Measurements from ENCODE around the gene SCYL1.

The SCYL1 gene

GRCh38 chr11:65537296-65537597 is 12.4 kb downstream of the SCYL1 start:
- DNase-seq = no peak

DNA sequence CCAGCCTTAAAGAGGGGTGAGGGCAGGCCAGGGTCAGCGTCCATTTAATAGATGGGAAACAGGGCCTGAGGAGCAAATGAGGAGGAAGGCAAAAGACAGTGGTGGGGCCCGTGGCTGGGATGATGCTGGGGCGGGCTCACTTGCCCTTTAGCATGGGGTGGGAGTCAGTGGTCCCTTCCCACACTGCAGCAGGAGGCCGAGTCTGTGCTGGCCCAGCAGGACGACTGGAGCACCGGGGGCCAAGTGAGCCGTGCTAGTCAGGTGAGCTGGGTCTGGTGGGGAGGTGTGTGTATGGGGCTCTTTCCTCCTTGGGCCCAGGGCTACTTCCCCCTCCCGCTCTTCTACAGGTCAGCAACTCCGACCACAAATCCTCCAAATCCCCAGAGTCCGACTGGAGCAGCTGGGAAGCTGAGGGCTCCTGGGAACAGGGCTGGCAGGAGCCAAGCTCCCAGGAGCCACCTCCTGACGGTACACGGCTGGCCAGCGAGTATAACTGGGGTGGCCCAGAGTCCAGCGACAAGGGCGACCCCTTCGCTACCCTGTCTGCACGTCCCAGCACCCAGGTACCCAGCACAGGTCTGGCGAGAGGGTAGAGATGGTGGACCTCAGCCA is 12.8 kb downstream of the SCYL1 start:
- DNase-seq = no peak

DNA sequence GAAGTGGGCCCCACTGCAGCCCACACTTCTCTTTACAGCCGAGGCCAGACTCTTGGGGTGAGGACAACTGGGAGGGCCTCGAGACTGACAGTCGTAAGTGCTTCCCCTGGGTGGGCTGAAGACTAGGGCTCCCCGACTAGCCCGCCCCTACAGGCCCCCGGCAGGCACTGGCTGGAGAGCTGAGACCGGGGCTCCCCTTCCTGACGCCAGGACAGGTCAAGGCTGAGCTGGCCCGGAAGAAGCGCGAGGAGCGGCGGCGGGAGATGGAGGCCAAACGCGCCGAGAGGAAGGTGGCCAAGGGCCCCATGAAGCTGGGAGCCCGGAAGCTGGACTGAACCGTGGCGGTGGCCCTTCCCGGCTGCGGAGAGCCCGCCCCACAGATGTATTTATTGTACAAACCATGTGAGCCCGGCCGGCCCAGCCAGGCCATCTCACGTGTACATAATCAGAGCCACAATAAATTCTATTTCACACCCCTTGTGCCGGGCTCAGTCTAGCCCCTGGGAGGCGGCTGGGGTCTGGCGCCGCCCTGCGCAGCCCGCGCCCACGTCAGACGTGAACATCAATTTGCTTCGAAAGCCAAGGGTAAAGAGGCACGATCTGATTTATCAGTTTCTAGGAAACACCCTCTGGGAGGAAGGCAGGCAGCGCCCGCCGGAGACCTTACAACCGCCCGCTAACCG is 13.5 kb downstream of the SCYL1 start:
- DNase-seq = no peak

- DNase-seq = no peak
Observed at GRCh38 chr11:65538915-65539743, 14.2 kb downstream of the SCYL1 start.

GRCh38 chr11:65539744-65540289 is 14.9 kb downstream of the SCYL1 start:
- no peak for DNase-seq

DNA sequence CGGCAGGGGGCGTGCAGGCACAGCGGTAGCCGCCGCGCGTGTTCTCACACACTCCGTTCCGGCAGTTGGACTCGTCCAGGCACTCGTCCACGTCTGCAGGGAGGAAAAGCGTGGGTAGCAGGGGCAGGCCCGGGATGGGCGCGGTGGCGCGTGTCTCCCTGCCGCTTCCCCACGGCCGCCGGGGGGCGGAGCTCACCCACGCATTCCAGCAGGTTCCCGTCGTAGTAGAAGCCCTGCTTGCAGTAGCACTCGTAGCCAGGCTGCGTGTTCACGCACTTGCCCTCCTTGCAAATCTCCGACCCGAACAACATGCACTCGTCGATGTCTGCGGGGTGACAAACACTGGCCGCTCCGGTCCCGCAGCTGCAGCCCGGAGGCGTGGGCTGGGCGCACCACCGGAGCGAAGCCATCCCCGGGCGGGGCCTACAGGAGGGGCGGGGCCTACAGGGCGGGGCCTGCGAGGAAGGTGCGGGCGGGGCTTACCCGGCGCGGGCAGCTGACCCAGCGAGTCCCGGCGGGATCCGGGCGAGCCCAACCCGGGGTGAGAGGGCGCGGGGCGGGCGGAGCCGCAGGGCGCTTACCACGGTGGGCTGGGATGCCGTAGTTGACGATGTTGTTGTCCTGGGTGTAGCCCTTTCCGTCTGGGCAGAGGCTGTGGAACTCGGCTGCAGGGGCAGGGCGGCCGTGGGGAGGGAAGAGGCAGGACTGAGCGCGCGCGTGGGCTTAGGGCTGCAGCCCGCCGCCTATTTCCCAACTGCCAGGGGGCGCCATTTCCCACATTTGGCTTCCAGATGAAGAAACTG is 15.6 kb downstream of the SCYL1 start:
- DNase-seq = peak; percentile 97 to 98

- no peak for DNase-seq
Observed at GRCh38 chr11:65541093-65541982, 16.5 kb downstream of the SCYL1 start.

DNA sequence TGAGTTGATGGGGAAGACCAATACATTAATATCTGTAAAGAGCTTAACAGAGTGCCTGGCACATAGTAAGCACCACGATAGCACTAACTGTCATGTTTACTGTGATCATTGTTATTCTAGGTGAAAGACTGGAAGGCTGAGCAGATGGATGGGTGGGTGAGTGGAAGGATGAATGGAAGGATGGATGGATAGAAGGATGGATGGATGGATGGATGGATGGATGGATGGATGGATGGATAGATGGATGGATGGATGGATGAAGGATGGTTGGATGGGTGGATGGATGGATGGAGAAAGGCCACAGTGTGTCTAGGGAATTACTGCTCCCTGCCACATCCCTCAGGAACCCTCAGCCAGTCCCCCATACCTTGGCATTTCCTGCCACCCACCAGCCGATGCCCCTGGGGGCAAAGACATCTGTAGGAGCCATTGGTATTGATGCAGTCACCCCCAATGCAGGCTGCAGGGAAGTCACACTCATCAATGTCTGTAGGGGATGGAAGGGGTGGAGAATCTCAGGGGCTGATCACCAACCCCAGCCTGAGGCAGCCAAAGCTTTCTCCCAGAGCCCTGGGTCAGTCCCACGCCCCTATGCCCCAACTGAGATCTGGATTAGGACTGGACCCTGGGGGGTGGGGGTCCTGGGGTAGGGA is 18.0 kb downstream of the SCYL1 start:
- DNase-seq = no peak

DNA sequence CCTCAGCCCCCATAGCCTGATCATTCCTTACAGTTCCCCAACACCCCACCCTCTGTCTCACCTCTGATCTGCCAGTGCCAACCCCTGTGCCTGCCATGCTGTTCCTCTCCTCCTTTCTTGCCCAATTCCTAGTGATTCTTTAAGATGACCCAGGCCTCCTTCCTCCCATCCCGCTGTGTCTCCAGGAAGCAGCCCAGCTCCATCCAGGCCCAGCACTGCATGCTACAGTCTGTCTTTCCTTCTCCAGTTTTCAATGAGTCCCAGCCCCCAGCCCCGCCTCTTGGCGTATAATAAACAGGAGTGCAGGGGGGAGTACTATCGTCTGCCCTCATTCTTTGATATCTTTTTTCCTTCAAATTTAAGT is 21.0 kb downstream of the SCYL1 start:
- no peak for DNase-seq

DNA sequence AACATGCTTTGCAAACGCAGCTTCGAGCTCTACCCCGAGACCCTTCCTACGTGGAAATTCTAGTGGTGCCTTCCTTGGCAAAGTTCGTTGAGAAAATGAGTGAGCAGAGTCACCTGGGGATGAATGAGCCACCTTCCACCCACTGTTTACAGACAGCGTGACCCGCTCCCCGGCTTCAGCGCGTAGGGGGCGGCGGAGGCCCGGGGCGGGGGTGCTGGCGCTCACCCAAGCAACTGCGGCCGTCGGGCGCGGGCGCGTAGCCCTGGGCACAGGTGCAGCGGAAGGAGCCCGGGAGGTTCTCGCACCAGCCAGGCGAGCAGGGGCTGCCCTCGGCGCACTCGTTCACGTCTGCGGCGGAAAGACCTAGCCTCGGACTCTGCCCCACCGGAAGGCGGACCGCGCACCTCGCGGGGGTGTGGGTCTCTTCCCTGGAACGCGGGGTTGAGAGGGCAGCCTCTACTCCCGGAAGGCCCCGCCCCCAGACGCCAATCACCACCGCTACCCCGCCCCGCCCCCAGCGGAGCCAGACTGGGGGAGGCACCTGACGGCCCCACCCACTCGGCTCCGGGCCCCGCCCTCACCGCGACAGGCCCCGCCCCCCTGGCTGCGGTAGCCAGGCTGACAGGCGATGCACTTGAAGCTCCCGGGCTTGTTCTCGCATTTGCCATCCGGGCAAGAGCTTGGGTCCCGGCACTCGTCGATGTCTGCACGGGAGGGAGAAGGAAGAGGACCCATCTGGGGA is 21.5 kb downstream of the SCYL1 start:
- DNase-seq = peak; percentile 86 to 88

DNA sequence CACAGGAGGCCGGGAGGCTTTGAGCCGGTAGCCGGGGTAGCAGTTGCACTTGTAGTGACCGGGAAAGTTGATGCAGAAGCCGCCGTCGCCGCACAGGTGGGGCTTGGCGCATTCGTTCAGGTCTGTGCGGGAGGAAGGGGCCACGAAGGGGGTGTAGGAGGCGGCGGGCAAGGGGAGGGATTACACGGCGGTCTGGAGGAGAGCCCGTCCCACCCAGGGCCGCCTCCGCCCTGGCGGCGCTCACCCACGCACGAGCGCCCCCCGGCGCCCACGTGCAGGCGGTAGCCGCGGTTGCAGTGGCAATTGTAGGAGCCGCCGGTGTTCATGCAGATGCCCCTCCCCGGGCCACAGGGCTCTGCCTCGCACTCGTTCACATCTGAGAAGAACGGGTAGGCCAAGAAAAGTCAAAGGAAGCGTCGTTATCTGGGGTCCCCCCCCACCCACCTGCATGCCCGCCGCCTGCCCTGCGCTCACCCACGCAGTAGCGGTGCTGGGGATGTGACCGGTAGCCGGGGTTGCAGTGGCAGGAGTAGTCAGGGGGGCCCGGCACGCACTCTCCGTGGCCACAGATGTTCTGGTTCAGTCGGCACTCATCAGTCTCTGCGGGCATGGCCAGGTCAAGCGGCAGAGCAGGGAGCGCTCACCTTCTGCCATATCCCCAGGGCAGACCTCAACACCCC is 22.7 kb downstream of the SCYL1 start:
- DNase-seq = no peak

DNA sequence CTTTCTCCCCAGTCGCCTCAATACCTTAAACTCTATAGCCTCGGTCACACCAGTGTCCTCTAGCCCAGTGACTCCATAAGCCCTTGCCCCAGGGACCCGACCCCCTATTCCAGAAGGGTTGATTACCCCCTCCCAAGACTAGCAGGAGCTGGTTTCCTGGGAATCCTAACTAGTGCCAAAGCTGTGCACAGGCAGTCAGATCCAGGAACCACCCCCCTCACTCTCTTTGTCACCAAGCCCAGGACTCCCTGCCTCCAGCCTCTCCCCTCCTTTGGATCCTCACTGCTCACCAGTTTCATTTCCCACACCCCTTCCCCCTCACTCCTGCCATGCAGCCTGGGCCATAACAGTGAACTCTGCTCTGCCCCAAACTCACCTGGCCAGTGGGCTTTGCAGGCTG is 23.5 kb downstream of the SCYL1 start:
- DNase-seq = no peak

DNA sequence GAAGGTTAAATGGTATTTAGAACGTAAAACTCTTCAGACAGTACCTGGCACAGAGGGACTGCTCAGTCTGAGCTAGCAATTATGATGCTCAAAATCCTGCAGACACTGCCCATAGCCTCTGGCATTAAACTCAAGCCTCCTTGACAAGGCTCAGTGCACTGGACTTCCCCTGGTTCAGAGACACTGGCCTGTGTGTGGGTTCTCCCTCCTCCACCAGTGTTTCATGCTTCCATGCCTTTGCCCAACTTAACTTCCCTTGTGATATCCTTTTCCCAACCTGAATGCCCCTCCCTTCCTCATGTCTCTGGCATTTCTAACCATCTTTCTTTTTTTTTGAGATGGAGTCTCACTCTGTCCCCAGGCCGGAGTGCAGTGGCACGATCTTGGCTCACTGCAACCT is 24.2 kb downstream of the SCYL1 start:
- peak; percentile 53 to 79 for DNase-seq

DNA sequence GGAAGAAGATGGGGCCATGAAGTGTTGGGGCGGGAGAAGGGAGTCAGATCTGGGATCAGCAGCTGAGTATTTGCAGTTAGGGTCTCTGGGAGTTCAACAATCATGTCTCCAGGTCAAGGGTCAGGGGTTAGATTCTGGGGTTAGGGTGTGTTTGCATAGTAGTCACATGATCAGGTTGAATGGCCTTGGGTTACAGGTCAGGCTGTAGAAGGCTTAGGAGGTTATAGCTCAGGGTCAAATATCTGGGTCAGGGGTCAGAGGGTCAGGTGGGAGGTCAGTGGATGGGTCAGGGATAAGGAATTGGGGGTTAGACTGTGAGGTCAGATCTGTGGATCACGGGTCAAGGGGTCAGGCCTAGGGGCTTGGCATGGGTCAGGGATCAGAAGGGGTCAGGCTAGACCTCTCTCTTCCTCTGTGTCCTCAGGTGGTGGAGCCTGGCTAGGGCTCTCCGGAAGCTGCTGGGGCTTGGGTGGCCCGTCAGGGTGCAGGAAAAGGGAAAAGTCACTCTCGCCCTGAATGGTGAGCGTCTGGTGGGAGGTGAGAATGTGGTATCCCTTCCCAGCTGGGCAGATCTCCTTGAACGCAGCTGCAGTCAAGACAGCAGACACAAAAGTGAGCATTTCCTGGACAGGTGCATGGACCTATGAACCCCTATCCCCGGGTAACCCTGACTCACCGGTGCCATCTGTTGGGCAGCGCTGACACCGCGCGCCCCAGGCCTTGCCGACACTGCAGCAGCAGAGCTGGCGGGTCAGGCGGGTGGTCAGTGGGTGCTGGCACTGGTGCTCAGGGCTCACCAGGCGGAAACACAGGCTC is 26.9 kb downstream of the SCYL1 start:
- DNase-seq = peak; percentile 54 to 68

- DNase-seq = peak; percentile 89 to 95
Observed at GRCh38 chr11:65552388-65552951, 27.6 kb downstream of the SCYL1 start.

DNA sequence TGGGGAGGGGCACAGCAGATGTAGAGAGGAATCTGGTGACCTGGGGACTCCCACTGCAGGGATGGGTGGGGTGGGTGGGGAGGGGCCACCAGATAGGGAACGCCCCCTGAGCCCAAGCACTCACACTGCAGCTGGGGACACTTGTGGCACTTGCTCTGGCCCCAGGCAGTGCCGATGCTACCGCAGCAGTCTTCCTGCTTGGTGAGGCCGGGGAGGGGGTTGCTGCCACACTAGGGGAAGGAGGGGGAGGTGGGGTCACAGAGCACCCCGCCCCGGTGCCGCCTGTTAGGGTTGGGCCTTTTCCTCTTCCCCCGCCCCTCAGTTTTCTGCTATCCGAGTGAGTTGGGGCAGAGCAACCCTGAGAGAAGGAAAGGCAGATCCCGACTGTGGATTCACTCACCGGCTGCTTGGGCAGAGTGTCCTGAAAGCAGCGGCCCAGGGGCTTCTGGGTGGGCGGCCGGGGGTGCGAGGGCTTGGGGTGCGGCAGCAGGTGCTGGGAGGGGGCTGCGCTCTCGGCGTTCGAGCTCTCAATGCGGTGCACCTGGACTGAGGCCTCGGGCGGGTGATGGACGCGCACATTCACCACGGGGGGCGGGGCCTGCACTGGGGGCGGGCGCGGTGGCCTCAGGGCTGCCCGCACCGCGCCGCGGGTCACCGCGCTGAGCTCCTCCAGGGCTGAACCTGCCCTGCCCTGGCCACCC is 28.6 kb downstream of the SCYL1 start:
- peak; percentile 58 to 82 for DNase-seq

GRCh38 chr11:65554057-65554818 is 29.4 kb downstream of the SCYL1 start:
- DNase-seq = no peak
